Liver (tissue), 9 donors: ENCODE results near the gene RFWD3. TPM values are rescaled to one million over a fixed set of nuclear protein-coding genes. Genes with fewer than 3 reads are reported as not detected.

Experiments used
- DNase-seq: peaks from one replicate; pipeline ENCODE4 v3.0.0-alpha.2; 2017; ENCODE audit warnings: low spot score
- H3K27ac ChIP-seq, 2 donors: one replicate each; pipeline ENCODE4 v1.7.0; 2013; ENCODE audit warnings: inconsistent platforms in 2 of 2, low read length in 2 of 2, control low read depth in 1 of 2, low read depth in 1 of 2, mild to moderate bottlenecking in 1 of 2
- H3K27me3 ChIP-seq, 4 donors: one replicate each; pipeline versions ENCODE4 v1.6.1 to v1.7.0; 2013; ENCODE audit warnings: low read length in 3 of 4, inconsistent platforms in 1 of 4, mild to moderate bottlenecking in 1 of 4, moderate library complexity in 1 of 4; ENCODE audit not compliant: control insufficient read depth in 4 of 4, insufficient read depth in 4 of 4
- H3K36me3 ChIP-seq, 4 donors: one replicate each; pipeline versions ENCODE4 v1.6.1 to v1.7.0; 2013; ENCODE audit warnings: low read length in 3 of 4, mild to moderate bottlenecking in 3 of 4, low read depth in 1 of 4, moderate library complexity in 1 of 4; ENCODE audit not compliant: control insufficient read depth in 4 of 4, insufficient read depth in 3 of 4
- H3K4me1 ChIP-seq, 4 donors: one replicate each; pipeline versions ENCODE4 v1.6.1 to v1.7.0; 2013; ENCODE audit warnings: low read length in 3 of 4, mild to moderate bottlenecking in 3 of 4, moderate library complexity in 1 of 4; ENCODE audit not compliant: control insufficient read depth in 4 of 4, insufficient read depth in 4 of 4
- H3K4me3 ChIP-seq, 3 donors: one replicate each; pipeline versions ENCODE4 v1.6.1 to v1.7.0; 2013; ENCODE audit warnings: low read length in 3 of 3, control low read depth in 1 of 3, low read depth in 1 of 3, mild to moderate bottlenecking in 1 of 3
- H3K9ac ChIP-seq, 2 donors: one replicate each; pipeline ENCODE4 v1.7.0; 2013; ENCODE audit warnings: low read length in 2 of 2, mild to moderate bottlenecking in 2 of 2, moderate library complexity in 2 of 2, control low read depth in 1 of 2, low read depth in 1 of 2
- H3K9me3 ChIP-seq, 4 donors: one replicate each; pipeline versions ENCODE4 v1.6.1 to v1.7.0; 2013; ENCODE audit warnings: low read length in 3 of 4; ENCODE audit not compliant: control insufficient read depth in 4 of 4
- ATF3 ChIP-seq: IDR thresholded peaks from 2 replicates; pipeline ENCODE4 v1.6.1; 2016; ENCODE audit warnings: antibody characterized with exemption
- CTCF ChIP-seq: fragments of 150-350 bp; IDR thresholded peaks from 2 replicates; pipeline ENCODE4 v1.5.1; 2017; ENCODE audit warnings: improper control_type of control experiment, low read depth, low read length; ENCODE audit not compliant: missing input control
- EGR1 ChIP-seq, 2 donors: IDR thresholded peaks; 2 replicates each; pipeline ENCODE4 v1.6.1; 2016 to 2018; ENCODE audit warnings: antibody characterized with exemption in 2 of 2, low read depth in 2 of 2
- FOXA1 ChIP-seq: IDR thresholded peaks from 2 replicates; pipeline ENCODE4 v1.6.1; 2016; ENCODE audit warnings: antibody characterized with exemption
- FOXA2 ChIP-seq: IDR thresholded peaks from 2 replicates; pipeline ENCODE4 v1.6.1; 2016; ENCODE audit warnings: antibody characterized with exemption
- GABPA ChIP-seq, 2 donors: IDR thresholded peaks in 1 of 2; conservative IDR thresholded peaks in 1 of 2; 2 replicates each; pipeline ENCODE4 v1.6.1; 2016; ENCODE audit warnings: antibody characterized with exemption in 2 of 2, mild to moderate bottlenecking in 1 of 2, moderate library complexity in 1 of 2
- HNF4G ChIP-seq: IDR thresholded peaks from 2 replicates; pipeline ENCODE4 v1.6.1; 2016; ENCODE audit warnings: antibody characterized with exemption
- JUND ChIP-seq, 2 donors: IDR thresholded peaks; 2 replicates each; pipeline ENCODE4 v1.6.1; 2016; ENCODE audit warnings: antibody characterized with exemption in 2 of 2
- MAX ChIP-seq: IDR thresholded peaks from 2 replicates; pipeline ENCODE4 v1.6.1; 2016; ENCODE audit warnings: antibody characterized with exemption
- NR2F2 ChIP-seq: IDR thresholded peaks from 2 replicates; pipeline ENCODE4 v1.6.1; 2016; ENCODE audit warnings: antibody characterized with exemption
- RAD21 ChIP-seq, 2 donors: IDR thresholded peaks; 2 replicates each; pipeline ENCODE4 v1.6.1; 2016; ENCODE audit warnings: antibody characterized with exemption in 2 of 2, mild to moderate bottlenecking in 2 of 2
- REST ChIP-seq: IDR thresholded peaks from 2 replicates; pipeline ENCODE4 v1.6.1; 2016; ENCODE audit warnings: antibody characterized with exemption, mild to moderate bottlenecking
- RXRA ChIP-seq, 2 donors: IDR thresholded peaks; 2 replicates each; pipeline ENCODE4 v1.6.1; 2017 to 2018; ENCODE audit warnings: antibody characterized with exemption in 2 of 2, mild to moderate bottlenecking in 1 of 2
- SP1 ChIP-seq: IDR thresholded peaks from 2 replicates; pipeline ENCODE4 v1.6.1; 2018; ENCODE audit warnings: antibody characterized with exemption, mild to moderate bottlenecking
- TAF1 ChIP-seq: conservative IDR thresholded peaks from 2 replicates; pipeline ENCODE4 v1.6.1; 2016; ENCODE audit warnings: antibody characterized with exemption, mild to moderate bottlenecking
- YY1 ChIP-seq: IDR thresholded peaks from 2 replicates; pipeline ENCODE4 v1.6.1; 2016; ENCODE audit warnings: antibody characterized with exemption, mild to moderate bottlenecking
- ZBTB33 ChIP-seq: IDR thresholded peaks from 2 replicates; pipeline ENCODE4 v1.6.1; 2016; ENCODE audit warnings: antibody characterized with exemption
- WGBS: extraction: QIAGEN DNeasy Blood & Tissue Kit; methylation state at CpG from one replicate; pipeline ENCODE4 v1.1.7; 2013; 5-methylcytosine and 5-hydroxymethylcytosine counted together
- polyA plus RNA-seq, 2 donors: library from polyadenylated mRNA; stranded (reverse) in 1 of 2; unstranded in 1 of 2; fragments of 200-250 nt in 1 of 2; fragments of >200 nt in 1 of 2; fragmentation: Nextera tagmentation in 1 of 2; extraction: Ambion mirVana in 1 of 2; gene quantifications; one replicate each; pipeline versions ENCODE4 v1.2.1 to v1.2.3, GENCODE V29; 2013 to 2015
- total RNA-seq, 2 donors: library from RNA; depleted of rRNA; stranded (reverse); fragments of >200 nt; gene quantifications; one replicate each; pipeline ENCODE4 v1.2.3, GENCODE V29; 2014
- donor health status: healthy.
- donor health status: healthy.
- donor health status: healthy.
- donor health status: healthy.
- donor health status: healthy.

RFWD3 gene
- total and polyA plus RNA-seq, 4 donors, result 2.4 to 21.8 (median 9.0) TPM

GRCh38 chr16:74622005-74622404 lies 44.7 kb downstream of the RFWD3 start:
- no peaks in the 10 kb centered on the region for H3K9me3 ChIP-seq
- 96% methylated on average over 4 of the region's 4 CpGs for WGBS

More at GRCh38 chr16:74622005-74622404, 44.7 kb downstream of the RFWD3 start:
- no peak for TF ChIP-seq RAD21 (IDR thresholded peaks at IDR 0.05)
- no peak for TF ChIP-seq CTCF
- no peak for TF ChIP-seq TAF1
- TF ChIP-seq HNF4G, result no peak
- no peak for TF ChIP-seq YY1
- no peak for TF ChIP-seq FOXA1
- no peak for TF ChIP-seq ZBTB33
- TF ChIP-seq SP1, result no peak
- TF ChIP-seq ATF3, result no peak
- no peak for TF ChIP-seq GABPA (IDR thresholded peaks at IDR 0.05 in 1 of 2, conservative IDR thresholded peaks at IDR 0.05 in 1 of 2)
- TF ChIP-seq REST, result no peak
- no peak for TF ChIP-seq RXRA (IDR thresholded peaks at IDR 0.05)
- TF ChIP-seq FOXA2, result no peak
- TF ChIP-seq EGR1 (IDR thresholded peaks at IDR 0.05; ENCODE audit: low read depth in 2 of 2), result no peak
- no peak for TF ChIP-seq NR2F2
- no peak for TF ChIP-seq MAX
- no peak for TF ChIP-seq JUND (IDR thresholded peaks at IDR 0.05)
- Histone ChIP-seq H3K4me1 (peaks cover 1 to 33% (median 21%) of the 10 kb centered on the region in 4 donors), H3K9ac (no peak overlapping the region), H3K36me3 (peaks cover 2 to 7% (median 5%) of the 10 kb centered on the region in 4 donors), H3K4me3 (no peak overlapping the region), H3K27ac (no peak overlapping the region), H3K27me3 (no peaks in the 10 kb centered on the region)
- no peak for DNase-seq
